K562 (cell line): ENCODE data around the gene ANTKMT. TPM values are rescaled to one million over a fixed set of nuclear protein-coding genes. Genes with fewer than 3 reads are reported as not detected.

Source experiments
- ARID3B ChIP-seq: fragments of 250-450 bp; sonication (Bioruptor Pico); IDR thresholded peaks from 2 replicates; pipeline ENCODE4 v1.4.0; 2020; ENCODE audit warnings: borderline replicate concordance
- ASH1L ChIP-seq: fragments of 450-650 bp; IDR thresholded peaks from 2 replicates; pipeline ENCODE4 v1.6.1; 2018; ENCODE audit warnings: borderline replicate concordance, mild to moderate bottlenecking, low read depth; ENCODE audit not compliant: partially characterized antibody
- IRF2 ChIP-seq: sonication (generic); formaldehyde crosslinking; IDR thresholded peaks from 2 replicates; pipeline ENCODE4 v1.8.1; 2022; ENCODE audit warnings: mild to moderate bottlenecking, missing genetic modification reagents
- KLF1 ChIP-seq: fragments of 450-650 bp; IDR thresholded peaks from 2 replicates; pipeline ENCODE4 v1.6.1; 2016; ENCODE audit warnings: missing genetic modification characterization, missing compliant biosample characterization
- MNT ChIP-seq, 2 experiments: fragments of 450-650 bp; conservative IDR thresholded peaks; 2 replicates each; pipeline ENCODE4 v1.6.1; 2017; ENCODE audit warnings: mild to moderate bottlenecking in 2 of 2, moderate library complexity in 2 of 2
- PHF21A ChIP-seq: fragments of 450-650 bp; IDR thresholded peaks from 2 replicates; pipeline ENCODE4 v1.6.1; 2017; ENCODE audit warnings: low read depth, borderline replicate concordance
- RBM15 ChIP-seq: fragments of 200-400 bp; formaldehyde crosslinking; IDR thresholded peaks from 2 replicates; pipeline ENCODE4 v1.6.1; 2018; ENCODE audit warnings: mild to moderate bottlenecking, low read length, moderate library complexity; ENCODE audit not compliant: insufficient read depth
- RFX5 ChIP-seq: IDR thresholded peaks from 2 replicates; pipeline ENCODE4 v1.6.1; 2011; ENCODE audit warnings: low read depth, mild to moderate bottlenecking, improper control_type of control experiment, low read length
- SAFB ChIP-seq: fragments of 200-400 bp; formaldehyde crosslinking; IDR thresholded peaks from 2 replicates; pipeline ENCODE4 v1.6.1; 2017; ENCODE audit warnings: low read depth, low read length, borderline replicate concordance
- TEAD1 ChIP-seq, 2 experiments: fragments of 450-650 bp in 1 of 2; sonication (generic) in 1 of 2; formaldehyde crosslinking; IDR thresholded peaks; 2 replicates each; pipeline versions ENCODE4 v1.4.0 to v1.8.0; 2020 to 2022; ENCODE audit warnings: mild to moderate bottlenecking in 2 of 2, missing genetic modification reagents in 1 of 2
- ZFP91 ChIP-seq: sonication (generic); formaldehyde crosslinking; IDR thresholded peaks from 2 replicates; pipeline ENCODE4 v1.8.0; 2022; ENCODE audit warnings: mild to moderate bottlenecking, missing genetic modification reagents
- ZNF318 ChIP-seq, 2 experiments: fragments of 450-650 bp; IDR thresholded peaks; 2 replicates each; pipeline ENCODE4 v1.6.1; 2016; ENCODE audit warnings: mild to moderate bottlenecking in 2 of 2, borderline replicate concordance in 1 of 2, low read depth in 1 of 2, moderate library complexity in 1 of 2
- polyA plus RNA-seq, 8 experiments: library from polyadenylated mRNA; depleted of rRNA in 4 of 8; stranded (reverse) in 5 of 8; unstranded in 3 of 8; fragments of >200 nt; fragmentation: Nextera tagmentation in 2 of 8; fragmentation: Illumina TruSeq in 1 of 8; extraction: Ambion mirVana in 2 of 8; extraction: Trizol in 1 of 8; gene quantifications; 2 replicates each; pipeline versions ENCODE4 v1.2.1 to v1.2.3, GENCODE V29; 2011 to 2014; ENCODE audit warnings: inconsistent platforms in 1 of 8, missing spikeins in 1 of 8
- total RNA-seq, 7 experiments: library from RNA; depleted of rRNA in 6 of 7; stranded (reverse); fragments of >200 nt in 6 of 7; fragmentation: Illumina TruSeq in 2 of 7; extraction: Trizol in 2 of 7; gene quantifications; 2 replicates each; pipeline versions ENCODE4 v1.2.1 to v1.2.3, GENCODE V29; 2011 to 2021; ENCODE audit warnings: low replicate concordance in 1 of 7

ANTKMT gene
- total and polyA plus RNA-seq, 9 of the 15 experiments (the other 6 are each of a cell fraction or from before 2014, with no cell fraction given), result 0.58 to 217 (median 19.1) TPM

GRCh38 chr16:683396-684070 lies 37.4 kb upstream of the ANTKMT start (continued):
- no peak for TF ChIP-seq ZNF318 (IDR thresholded peaks at IDR 0.05; ENCODE audit: borderline replicate concordance in 1 of 2, low read depth in 1 of 2)
- TF ChIP-seq IRF2 (CRISPR knock-in tag), result peak; percentile 53; the same call in 1 of the 2 replicates
- no peak for TF ChIP-seq KLF1
- peak in 1 of 2 experiments; percentile 17; a peak in 1 of 4 replicates for TF ChIP-seq TEAD1 (CRISPR knock-in tag; IDR thresholded peaks at IDR 0.05)
- no peak for TF ChIP-seq ZFP91 (CRISPR knock-in tag)
- no peak for TF ChIP-seq ASH1L
- TF ChIP-seq PHF21A, result no peak
- TF ChIP-seq RBM15, result no peak
- TF ChIP-seq SAFB, result peak; percentile 96
- TF ChIP-seq MNT (conservative IDR thresholded peaks at IDR 0.05), result no peak
- TF ChIP-seq ARID3B, result no peak
- TF ChIP-seq RFX5, result no peak
